Spinal cord (tissue), 10 donors: ENCODE measurements around the gene BRINP1. TPM values are rescaled to one million over a fixed set of nuclear protein-coding genes. Genes with fewer than 3 reads are reported as not detected.

ENCODE experiments used
- DNase-seq, 6 donors: peaks; one replicate each; pipeline versions ENCODE4 v3.0.0 to v3.0.0-alpha.2; 2013 to 2015; ENCODE audit warnings: low spot score in 6 of 6, low read depth in 4 of 6
- H3K27ac ChIP-seq: one replicate; pipeline ENCODE4 v1.5.1; 2013; ENCODE audit warnings: low read depth, low read length, control low read depth
- H3K27me3 ChIP-seq: one replicate; pipeline ENCODE4 v1.6.1; 2013; ENCODE audit warnings: low read length; ENCODE audit not compliant: control insufficient read depth, insufficient read depth
- H3K36me3 ChIP-seq: one replicate; pipeline ENCODE4 v1.6.1; 2013; ENCODE audit warnings: low read length; ENCODE audit not compliant: control insufficient read depth, insufficient read depth
- H3K4me1 ChIP-seq: one replicate; pipeline ENCODE4 v1.6.1; 2013; ENCODE audit warnings: low read length; ENCODE audit not compliant: control insufficient read depth, insufficient read depth
- H3K4me3 ChIP-seq: one replicate; pipeline ENCODE4 v1.5.1; 2013; ENCODE audit warnings: low read depth, low read length, control low read depth
- H3K9me3 ChIP-seq: one replicate; pipeline ENCODE4 v1.6.1; 2013; ENCODE audit warnings: low read length; ENCODE audit not compliant: control insufficient read depth, insufficient read depth
- WGBS: methylation state at CpG from one replicate; pipeline ENCODE4 v1.1.5; 2013; ENCODE audit warnings: missing lambda C conversion rate; ENCODE audit not compliant: insufficient coverage; 5-methylcytosine and 5-hydroxymethylcytosine counted together
- polyA plus RNA-seq, 2 donors: library from polyadenylated mRNA; unstranded; fragments of 120-200 nt; gene quantifications; one replicate each; pipeline ENCODE4 v1.2.1, GENCODE V29; 2013; ENCODE audit not compliant: insufficient read length in 2 of 2
- total RNA-seq, 2 donors: library from RNA; depleted of rRNA in 1 of 2; stranded (reverse); fragments of 120-200 nt in 1 of 2; fragments of >200 nt in 1 of 2; gene quantifications; one replicate each; pipeline versions ENCODE4 v1.2.3 to v1.2.4, GENCODE V29; 2013 to 2014
- donor health status: healthy.

The BRINP1 gene
- total and polyA plus RNA-seq, 4 donors, result 47.2 to 113 (median 90.9) TPM

GRCh38 chr9:119284118-119284517, 85.1 kb downstream of the BRINP1 start:
- no peaks in the 10 kb centered on the region for H3K27me3 ChIP-seq
- H3K4me3 ChIP-seq, result no peak overlapping the region
- H3K4me1 ChIP-seq, result peaks cover 9% of the 10 kb centered on the region
- no peaks in the 10 kb centered on the region for H3K36me3 ChIP-seq
- no peak overlapping the region for H3K27ac ChIP-seq
- H3K9me3 ChIP-seq, result no peaks in the 10 kb centered on the region
- DNase-seq, result peak in 4 of 6 donors; percentile 47 to 87 (median 62)
- 95% methylated on average over 2 of the region's 4 CpGs for WGBS

DNA sequence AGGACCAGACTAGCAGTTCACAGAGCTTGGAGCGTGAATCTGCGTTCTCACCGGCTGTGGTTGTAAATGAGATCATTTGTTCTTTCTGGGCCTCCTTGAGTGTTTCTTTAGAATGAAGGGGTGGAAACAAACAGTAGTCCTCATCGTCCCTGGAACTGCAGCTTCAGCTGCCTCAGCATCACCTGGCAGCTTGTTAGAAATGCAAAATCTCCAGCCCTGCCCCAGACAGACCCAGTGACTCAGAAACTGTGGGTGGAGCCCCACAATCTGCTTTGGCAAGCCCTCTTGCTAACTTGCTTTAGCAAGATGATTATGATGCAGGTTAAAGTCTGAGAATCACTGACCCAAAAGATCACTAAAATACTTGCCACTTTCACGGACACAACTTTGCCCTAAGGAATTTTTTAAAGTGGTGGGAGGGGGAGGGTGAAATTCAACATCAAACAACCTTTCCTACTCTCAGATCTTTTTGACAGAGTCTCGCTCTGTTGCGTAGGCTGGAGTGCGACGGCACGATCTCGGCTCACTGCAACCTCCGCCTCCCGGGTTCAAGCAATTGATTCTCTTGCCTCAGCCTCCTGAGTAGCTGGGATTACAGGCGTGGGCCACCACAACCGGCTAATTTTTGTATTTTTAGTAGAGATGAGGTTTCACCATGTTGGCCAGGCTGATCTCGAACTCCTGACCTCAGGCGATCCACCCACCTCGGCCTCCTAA, 86.0 kb downstream of the BRINP1 start:
- WGBS, result 56% methylated on average over 14 of the region's 18 CpGs

GRCh38 chr9:119282476-119283077, 86.7 kb downstream of the BRINP1 start:
- no peak for DNase-seq
- no peaks in the 10 kb centered on the region for H3K36me3 ChIP-seq
- H3K4me3 ChIP-seq, result peak overlapping the region; percentile 5
- no peaks in the 10 kb centered on the region for H3K27me3 ChIP-seq
- H3K9me3 ChIP-seq, result no peaks in the 10 kb centered on the region
- WGBS, result 41% methylated on average over 2 of the region's 6 CpGs
- peak overlapping the region; percentile 67 for H3K27ac ChIP-seq
- H3K4me1 ChIP-seq, result peaks cover 11% of the 10 kb centered on the region

More for the DNA sequence above, 86.0 kb downstream of the BRINP1 start:
- H3K4me1 ChIP-seq, result peaks cover 9% of the 10 kb centered on the region
- H3K9me3 ChIP-seq, result no peaks in the 10 kb centered on the region
- peak overlapping the region; percentile 5 for H3K4me3 ChIP-seq
- H3K36me3 ChIP-seq, result no peaks in the 10 kb centered on the region
- no peaks in the 10 kb centered on the region for H3K27me3 ChIP-seq
- DNase-seq, result peak in 2 of 6 donors; percentile 30 to 50
- peak overlapping the region; percentile 67 for H3K27ac ChIP-seq

GRCh38 chr9:119280740-119281485, 88.3 kb downstream of the BRINP1 start:
- Histone ChIP-seq H3K36me3 (no peaks in the 10 kb centered on the region), H3K4me1 (peaks cover 11% of the 10 kb centered on the region), H3K27me3 (no peaks in the 10 kb centered on the region), H3K27ac (no peak overlapping the region), H3K4me3 (no peak overlapping the region), H3K9me3 (no peaks in the 10 kb centered on the region)
- peak in 2 of 6 donors; percentile 34 to 51 for DNase-seq
- WGBS, result no CpG with 5 or more reads among the region's 1 CpG

DNA sequence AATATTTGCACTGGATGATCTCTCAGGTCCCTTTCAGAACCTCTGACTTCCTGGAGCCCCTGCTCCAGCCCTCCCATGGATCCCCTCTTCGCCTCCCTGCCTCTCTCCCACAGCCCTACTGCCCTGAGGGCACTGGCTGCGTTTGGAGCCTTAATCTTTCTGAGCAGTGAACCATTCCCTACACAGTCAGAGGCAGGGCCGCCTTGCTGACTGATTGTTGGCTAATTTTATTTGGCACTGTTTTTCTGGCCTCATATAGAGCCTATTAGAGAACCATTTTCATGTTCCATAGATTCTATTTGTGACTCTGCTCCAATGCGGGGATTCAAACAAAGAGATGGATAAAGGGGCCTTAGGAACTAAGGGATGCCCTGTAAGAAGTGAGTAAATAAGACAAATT, 91.1 kb downstream of the BRINP1 start:
- Histone ChIP-seq H3K27ac (no peak overlapping the region), H3K36me3 (no peaks in the 10 kb centered on the region), H3K4me1 (peaks cover 9% of the 10 kb centered on the region), H3K27me3 (no peaks in the 10 kb centered on the region), H3K9me3 (no peaks in the 10 kb centered on the region), H3K4me3 (no peak overlapping the region)
- 40% methylated on average over 1 of the region's 4 CpGs for WGBS
- peak in 2 of 6 donors; percentile 29 to 66 for DNase-seq

DNA sequence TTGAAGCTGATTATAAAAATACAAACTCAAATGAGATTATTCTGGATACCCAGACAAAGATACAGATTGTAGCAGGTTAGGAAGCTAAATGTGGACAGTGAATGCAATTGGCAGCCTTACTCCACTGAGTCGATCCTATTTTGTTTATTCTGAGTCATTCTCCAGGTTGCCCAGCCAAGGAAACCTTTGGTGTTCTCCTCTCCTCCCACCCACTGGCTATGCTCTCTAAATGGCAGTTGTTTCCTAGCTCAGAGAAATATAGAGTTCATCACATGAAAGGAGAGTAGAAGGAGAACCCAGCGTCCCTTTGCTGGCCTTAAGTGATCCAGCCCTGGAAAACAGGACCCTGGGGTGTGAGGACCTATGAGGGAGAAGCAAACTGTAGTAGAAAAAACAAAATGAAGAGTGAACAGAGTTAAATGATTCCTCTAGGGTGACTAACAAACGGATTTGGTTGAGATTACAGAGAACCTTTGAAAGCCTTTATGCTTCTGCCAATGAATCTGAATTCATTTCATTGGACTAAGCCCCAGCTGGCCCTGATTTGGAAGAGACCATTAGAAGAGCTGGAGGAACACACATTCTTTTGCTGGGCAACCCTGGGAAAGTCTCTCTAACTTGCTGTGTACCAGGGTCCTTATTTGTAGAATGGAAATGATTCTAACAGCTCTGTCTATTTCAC, 95.1 kb downstream of the BRINP1 start:
- peak overlapping the region; percentile 62 for H3K27ac ChIP-seq
- DNase-seq, result peak in 1 of 6 donors; percentile 52

DNA sequence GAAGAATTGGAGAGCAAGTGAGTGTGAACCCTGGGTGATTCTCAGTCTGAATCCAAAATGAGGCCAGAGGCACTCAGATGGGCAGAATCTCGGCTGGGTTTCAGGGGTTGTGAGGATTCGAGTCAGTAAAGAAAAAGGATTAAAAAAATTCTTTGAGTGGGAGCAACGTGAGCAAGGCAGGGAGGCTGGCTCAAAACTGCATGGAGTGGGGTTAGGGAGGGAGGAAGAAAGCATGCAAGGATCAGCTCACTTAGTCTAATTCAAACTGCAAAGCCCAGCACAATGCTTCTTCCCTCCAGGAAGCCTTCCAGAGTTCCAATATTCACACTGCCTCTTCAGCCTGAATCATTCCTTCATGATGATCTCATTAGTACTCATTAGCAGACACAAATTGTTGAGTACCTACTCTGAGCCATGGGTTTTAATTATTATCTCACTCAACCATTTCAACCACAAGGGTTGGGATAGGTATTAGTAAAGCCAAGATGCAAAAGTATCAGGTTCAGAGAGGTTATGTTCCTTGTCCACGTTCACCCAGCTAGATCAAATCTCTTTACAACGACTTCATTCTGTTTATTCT, 95.8 kb downstream of the BRINP1 start:
- Histone ChIP-seq H3K4me3 (no peak overlapping the region), H3K27me3 (no peaks in the 10 kb centered on the region), H3K9me3 (no peaks in the 10 kb centered on the region), H3K36me3 (no peaks in the 10 kb centered on the region), H3K4me1 (peaks cover 17% of the 10 kb centered on the region), H3K27ac (no peak overlapping the region)
- 25% methylated on average over 3 of the region's 5 CpGs for WGBS
- peak in 1 of 6 donors; percentile 42 for DNase-seq

More for the DNA sequence above, 95.1 kb downstream of the BRINP1 start:
- Histone ChIP-seq H3K36me3 (no peaks in the 10 kb centered on the region), H3K4me3 (no peak overlapping the region), H3K9me3 (no peaks in the 10 kb centered on the region), H3K4me1 (peaks cover 17% of the 10 kb centered on the region), H3K27me3 (no peaks in the 10 kb centered on the region)
- WGBS, result 42% methylated on average over 2 of the region's 3 CpGs

DNA sequence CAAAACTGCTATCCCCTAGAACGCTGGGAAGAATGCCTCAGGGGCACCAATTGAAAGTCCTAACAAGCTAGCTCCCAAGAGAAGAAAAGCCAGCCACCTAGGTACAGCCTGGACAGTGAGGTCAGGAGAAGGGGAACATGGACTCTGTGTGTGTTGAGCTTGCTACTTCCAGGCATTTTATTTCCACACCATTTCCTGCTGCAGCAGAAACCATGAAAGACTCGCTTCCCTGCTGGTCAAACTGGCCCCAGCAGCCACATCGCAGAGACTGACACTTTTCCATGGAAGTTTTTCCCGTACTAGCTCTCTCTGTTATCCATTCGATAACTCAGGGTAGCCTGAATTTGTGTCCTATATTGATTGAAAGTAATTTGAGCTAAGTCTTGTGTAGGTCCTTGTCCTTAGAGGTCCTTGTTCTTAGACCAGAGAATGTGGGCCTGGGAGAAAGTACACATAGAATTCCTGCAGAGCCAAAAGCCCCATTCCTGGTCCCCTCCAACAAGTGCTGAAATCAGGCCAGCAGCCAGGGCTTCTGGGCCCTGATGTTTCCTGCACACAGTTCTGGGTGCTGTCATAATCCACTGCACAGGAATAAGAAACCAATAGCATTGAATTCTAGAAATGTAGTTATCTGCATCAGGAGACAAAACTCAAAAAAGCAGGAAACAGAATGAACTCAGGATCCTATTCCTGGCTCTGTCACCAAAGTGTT, 96.6 kb downstream of the BRINP1 start:
- Histone ChIP-seq H3K4me3 (no peak overlapping the region), H3K27ac (peak overlapping the region; percentile 0), H3K36me3 (no peaks in the 10 kb centered on the region), H3K4me1 (peaks cover 15% of the 10 kb centered on the region), H3K9me3 (no peaks in the 10 kb centered on the region), H3K27me3 (no peaks in the 10 kb centered on the region)
- DNase-seq, result peak in 1 of 6 donors; percentile 35
- 83% methylated on average over 1 of the region's 5 CpGs for WGBS
